ENCODE data around the gene GSK3B.

Gene GSK3B

GRCh38 chr3:120093911-120094775 is at the start of gene GSK3B:
Gene GSK3B (minus strand): TSS chr3:120094447. CDS start chr3:120093434, 1,013 bp downstream.
- peak; percentile 100 for DNase-seq (ENCODE audit: low spot score)

GRCh38 chr3:120143676-120144075 is 49.4 kb upstream of the GSK3B start:
- no peak for DNase-seq (ENCODE audit: low spot score)

GRCh38 chr3:120142236-120142635 is 48.0 kb upstream of the GSK3B start:
- DNase-seq (ENCODE audit: low spot score) = no peak

- DNase-seq (ENCODE audit: low spot score) = no peak
These were observed 46.0 kb upstream of the GSK3B start for GRCh38 chr3:120140098-120140742.

GRCh38 chr3:120139140-120139539 is 44.9 kb upstream of the GSK3B start:
- DNase-seq (ENCODE audit: low spot score) = no peak

GRCh38 chr3:120137548-120137947 is 43.3 kb upstream of the GSK3B start:
- no peak for DNase-seq (ENCODE audit: low spot score)

- DNase-seq (ENCODE audit: low spot score) = no peak
These were observed 36.4 kb upstream of the GSK3B start for GRCh38 chr3:120130656-120131055.

- DNase-seq (ENCODE audit: low spot score) = no peak
These were observed 35.7 kb upstream of the GSK3B start for GRCh38 chr3:120129718-120130513.

GRCh38 chr3:120129051-120129450 is 34.8 kb upstream of the GSK3B start:
- DNase-seq (ENCODE audit: low spot score) = no peak

GRCh38 chr3:120125992-120126391 is 31.7 kb upstream of the GSK3B start:
- no peak for DNase-seq (ENCODE audit: low spot score)

GRCh38 chr3:120119846-120120510 is 25.7 kb upstream of the GSK3B start:
- DNase-seq (ENCODE audit: low spot score) = no peak

- no peak for DNase-seq (ENCODE audit: low spot score)
These were observed 20.7 kb upstream of the GSK3B start for GRCh38 chr3:120114981-120115380.

GRCh38 chr3:120114376-120114775 is 20.1 kb upstream of the GSK3B start:
- no peak for DNase-seq (ENCODE audit: low spot score)

- DNase-seq (ENCODE audit: low spot score) = no peak
These were observed 19.2 kb upstream of the GSK3B start for GRCh38 chr3:120113128-120114116.

- DNase-seq (ENCODE audit: low spot score) = no peak
These were observed 17.7 kb upstream of the GSK3B start for GRCh38 chr3:120111898-120112297.

GRCh38 chr3:120103276-120103675 is 9.0 kb upstream of the GSK3B start:
- DNase-seq (ENCODE audit: low spot score) = no peak

- DNase-seq (ENCODE audit: low spot score) = no peak
These were observed 8.4 kb upstream of the GSK3B start for GRCh38 chr3:120102674-120103073.

- no peak for DNase-seq (ENCODE audit: low spot score)
These were observed 8.0 kb upstream of the GSK3B start for GRCh38 chr3:120102232-120102631.

- DNase-seq (ENCODE audit: low spot score) = no peak
These were observed 7.4 kb upstream of the GSK3B start for GRCh38 chr3:120101624-120102023.

- DNase-seq (ENCODE audit: low spot score) = no peak
These were observed 6.5 kb upstream of the GSK3B start for GRCh38 chr3:120100711-120101110.

GRCh38 chr3:120098710-120099109 is 4.5 kb upstream of the GSK3B start:
- no peak for DNase-seq (ENCODE audit: low spot score)
